Spleen (tissue), 11 donors: ENCODE measurements around the gene EMILIN1. TPM values are rescaled to one million over a fixed set of nuclear protein-coding genes. Genes with fewer than 3 reads are reported as not detected.

Experiments
- DNase-seq: peaks from one replicate; pipeline ENCODE4 v3.0.0-alpha.2; 2020
- H3K27ac ChIP-seq, 8 donors: fragments of 200-600 bp; sonication (generic) in 7 of 8; 1 replicate in 4 of 8; 2 replicates in 4 of 8; pipeline versions ENCODE4 v1.5.0 to v1.8.0; 2016 to 2021; ENCODE audit warnings: inconsistent platforms in 4 of 8, mild to moderate bottlenecking in 4 of 8, moderate library complexity in 1 of 8
- H3K27me3 ChIP-seq, 7 donors: fragments of 200-600 bp; sonication (generic) in 6 of 7; replicated peaks in 1 of 7; 1 replicate in 4 of 7; 2 replicates in 3 of 7; pipeline versions ENCODE4 v1.5.0 to v1.8.0; 2016 to 2021; ENCODE audit warnings: inconsistent platforms in 3 of 7, mild to moderate bottlenecking in 1 of 7
- H3K36me3 ChIP-seq, 6 donors: fragments of 200-600 bp; sonication (generic) in 5 of 6; 1 replicate in 4 of 6; 2 replicates in 2 of 6; pipeline versions ENCODE4 v1.5.0 to v1.8.0; 2016 to 2021; ENCODE audit warnings: inconsistent platforms in 2 of 6
- H3K4me1 ChIP-seq, 6 donors: fragments of 200-600 bp; sonication (generic) in 5 of 6; 1 replicate in 3 of 6; 2 replicates in 3 of 6; pipeline versions ENCODE4 v1.5.0 to v1.8.0; 2016 to 2021; ENCODE audit warnings: inconsistent platforms in 3 of 6
- H3K4me3 ChIP-seq, 8 donors: fragments of 200-600 bp; sonication (generic) in 7 of 8; 1 replicate in 4 of 8; 2 replicates in 4 of 8; pipeline versions ENCODE4 v1.5.0 to v1.8.0; 2016 to 2021; ENCODE audit warnings: inconsistent platforms in 4 of 8, mild to moderate bottlenecking in 4 of 8, moderate library complexity in 2 of 8
- H3K9me3 ChIP-seq, 8 donors: fragments of 200-600 bp; sonication (generic) in 7 of 8; 1 replicate in 4 of 8; 2 replicates in 4 of 8; pipeline versions ENCODE4 v1.5.0 to v1.8.0; 2016 to 2021; ENCODE audit warnings: inconsistent platforms in 4 of 8
- CTCF ChIP-seq, 11 experiments: fragments of 200-600 bp in 7 of 11; fragments of 450-650 bp in 4 of 11; sonication (generic) in 4 of 11; IDR thresholded peaks in 8 of 11; conservative IDR thresholded peaks in 3 of 11; 1 replicate in 7 of 11; 2 replicates in 4 of 11; pipeline versions ENCODE4 v1.4.0 to v1.8.0; 2016 to 2021; ENCODE audit warnings: antibody characterized with exemption in 11 of 11, inconsistent platforms in 4 of 11, mild to moderate bottlenecking in 1 of 11
- POLR2A ChIP-seq, 3 donors: fragments of 450-650 bp; IDR thresholded peaks; one replicate each; pipeline ENCODE4 v1.5.1; 2017; ENCODE audit warnings: antibody characterized with exemption in 3 of 3, mild to moderate bottlenecking in 1 of 3
- POLR2AphosphoS5 ChIP-seq, 3 donors: sonication (generic); formaldehyde crosslinking; IDR thresholded peaks; one replicate each; pipeline ENCODE4 v1.5.1; 2017; ENCODE audit warnings: antibody characterized with exemption in 3 of 3
- WGBS, 5 donors: extraction: QIAGEN DNeasy Blood & Tissue Kit in 3 of 5; methylation state at CpG; one replicate each; pipeline versions ENCODE4 v1.1.5 to v1.1.7; 2013 to 2018; 5-methylcytosine and 5-hydroxymethylcytosine counted together
- intact Hi-C: fragments of 100-400 bp; cut with DNase I; formaldehyde crosslinking; loops from one replicate; pipeline ENCODE4 v1.15.0; 2023; ENCODE audit warnings: low total_unique reads
- polyA plus RNA-seq, 3 donors: library from polyadenylated mRNA; stranded (reverse); fragments of 200-250 nt; gene quantifications; one replicate each; pipeline ENCODE4 v1.2.1, GENCODE V29; 2013
- total RNA-seq, 7 donors: library from RNA; depleted of rRNA in 3 of 7; stranded (reverse); fragments of >200 nt in 3 of 7; fragmentation: NEBNext Ultra II Directional in 4 of 7; extraction: Animal tissue kit (Norgen Biotek cat#: 25700) in 4 of 7; gene quantifications; one replicate each; pipeline versions ENCODE4 v1.1.0 to v1.2.1, GENCODE V29; 2016 to 2021
- donor health status: healthy with polysubstance abuse.
- donor health status: DM: no; HTN: no; CAD: no; lungs with moderate emphysema.
- donor health status: DM: no; HTN: no; CAD: no.
- donor health status: Bipolar disorder and iron deficiency.
- donor health status: healthy.
- donor health status: DM: no; HTN: no; CAD: no.
- donor health status: DM: yes; HTN: yes; CAD: no.

EMILIN1 gene
- total and polyA plus RNA-seq, 10 donors: 18.3 to 152 (median 105) TPM

- Histone ChIP-seq H3K36me3 (peaks cover 0 to 28% (median 20%) of the 10 kb centered on the region in 6 donors), H3K27ac (peak overlapping the region in 2 of 8 donors; percentile 90 to 96), H3K4me1 (peaks cover 9 to 35% (median 23%) of the 10 kb centered on the region in 6 donors), H3K9me3 (no peaks in the 10 kb centered on the region), H3K27me3 (no peaks in the 10 kb centered on the region), H3K4me3 (no peak overlapping the region)
- intact Hi-C loops: no loop called here
- DNase-seq: no peak
- TF ChIP-seq POLR2AphosphoS5 (IDR thresholded peaks at IDR 0.05) (no peak), CTCF (IDR thresholded peaks at IDR 0.05 in 8 of 11, conservative IDR thresholded peaks at IDR 0.05 in 3 of 11) (no peak), POLR2A (IDR thresholded peaks at IDR 0.05) (no peak)
- 63 to 75% (median 70%) methylated on average over 10 to 12 of the region's 12 CpGs for WGBS, 5 donors
Observed at GRCh38 chr2:27135478-27135955, 57.1 kb downstream of the EMILIN1 start.

Other genes starting within 250 kb of the EMILIN1 start
- under 1 TPM in 1 of 7 donors, not detected in 6; 0.07 TPM for gene DPYSL5, start 230.5 kb upstream of the EMILIN1 start, total RNA-seq
- under 1 TPM in 2 of 3 donors, not detected in 1; 0.02 TPM for gene DPYSL5, start 230.5 kb upstream of the EMILIN1 start, polyA plus RNA-seq
- 10 to 100 TPM in 6 of 7 donors, 1 to 10 TPM in 1; 10.0 to 17.9 (median 11.9) TPM for gene MAPRE3, start 108.0 kb upstream of the EMILIN1 start, total RNA-seq
- gene MAPRE3, start 108.0 kb upstream of the EMILIN1 start, polyA plus RNA-seq: 10 to 100 TPM in 1 of 3 donors, 1 to 10 TPM in 2; 5.2 to 14.0 (median 6.7) TPM
- 10 to 100 TPM; 56.1 to 93.1 (median 73.0) TPM for gene TMEM214, start 45.6 kb upstream of the EMILIN1 start, total RNA-seq
- gene TMEM214, start 45.6 kb upstream of the EMILIN1 start, polyA plus RNA-seq: 10 to 100 TPM; 22.3 to 48.9 (median 26.8) TPM
- 10 to 100 TPM; 11.6 to 18.6 (median 14.9) TPM for gene AGBL5, start 26.9 kb upstream of the EMILIN1 start, total RNA-seq
- 10 to 100 TPM in 1 of 3 donors, 1 to 10 TPM in 2; 7.1 to 10.5 (median 8.0) TPM for gene AGBL5, start 26.9 kb upstream of the EMILIN1 start, polyA plus RNA-seq
- 100 to 1,000 TPM; 197 to 292 (median 235) TPM for gene OST4, start 7.0 kb upstream of the EMILIN1 start, total RNA-seq
- 100 to 1,000 TPM; 418 to 556 (median 523) TPM for gene OST4, start 7.0 kb upstream of the EMILIN1 start, polyA plus RNA-seq
- gene KHK, start 8.2 kb downstream of the EMILIN1 start, total RNA-seq: 1 to 10 TPM; 3.3 to 8.3 (median 3.6) TPM
- gene KHK, start 8.2 kb downstream of the EMILIN1 start, polyA plus RNA-seq: 1 to 10 TPM; 3.3 to 6.4 (median 4.4) TPM
- under 1 TPM in 4 of 7 donors, not detected in 3; 0.27 to 0.82 (median 0.47) TPM for gene CGREF1, start 40.5 kb downstream of the EMILIN1 start, total RNA-seq
- under 1 TPM; 0.17 to 0.61 (median 0.42) TPM for gene CGREF1, start 40.5 kb downstream of the EMILIN1 start, polyA plus RNA-seq
- 1 to 10 TPM in 1 of 7 donors, under 1 TPM in 5, not detected in 1; 0.38 to 1.6 (median 0.58) TPM for gene ABHD1, start 45.2 kb downstream of the EMILIN1 start, total RNA-seq
- gene ABHD1, start 45.2 kb downstream of the EMILIN1 start, polyA plus RNA-seq: under 1 TPM; 0.42 to 0.80 (median 0.71) TPM
- gene PREB, start 56.0 kb downstream of the EMILIN1 start, total RNA-seq: 10 to 100 TPM; 43.9 to 75.0 (median 50.2) TPM
- gene PREB, start 56.0 kb downstream of the EMILIN1 start, polyA plus RNA-seq: 10 to 100 TPM; 42.8 to 56.0 (median 44.3) TPM
- gene PRR30, start 60.8 kb downstream of the EMILIN1 start, total RNA-seq: not detected
- gene PRR30, start 60.8 kb downstream of the EMILIN1 start, polyA plus RNA-seq: not detected
- 10 to 100 TPM in 1 of 7 donors, 1 to 10 TPM in 6; 1.8 to 14.8 (median 3.2) TPM for gene TCF23, start 70.4 kb downstream of the EMILIN1 start, total RNA-seq
- gene TCF23, start 70.4 kb downstream of the EMILIN1 start, polyA plus RNA-seq: under 1 TPM; 0.27 to 0.93 (median 0.30) TPM
- gene ATRAID, start 133.4 kb downstream of the EMILIN1 start, total RNA-seq: 100 to 1,000 TPM in 3 of 7 donors, 10 to 100 TPM in 4; 59.2 to 300 (median 92.8) TPM
- gene ATRAID, start 133.4 kb downstream of the EMILIN1 start, polyA plus RNA-seq: 100 to 1,000 TPM in 2 of 3 donors, 10 to 100 TPM in 1; 85.1 to 131 (median 116) TPM
- 10 to 100 TPM; 19.4 to 33.3 (median 23.2) TPM for gene SLC5A6, start 133.7 kb downstream of the EMILIN1 start, total RNA-seq
- gene SLC5A6, start 133.7 kb downstream of the EMILIN1 start, polyA plus RNA-seq: 10 to 100 TPM; 11.9 to 15.4 (median 15.3) TPM
- gene CAD, start 138.8 kb downstream of the EMILIN1 start, total RNA-seq: 10 to 100 TPM; 20.9 to 38.8 (median 30.3) TPM
- 10 to 100 TPM; 10.9 to 18.3 (median 14.2) TPM for gene CAD, start 138.8 kb downstream of the EMILIN1 start, polyA plus RNA-seq
- gene SLC30A3, start 184.4 kb downstream of the EMILIN1 start, total RNA-seq: under 1 TPM in 2 of 7 donors, not detected in 5; 0.32 to 0.34 TPM
- under 1 TPM; 0.05 to 0.16 (median 0.07) TPM for gene SLC30A3, start 184.4 kb downstream of the EMILIN1 start, polyA plus RNA-seq
- not detected for gene DNAJC5G, start 196.8 kb downstream of the EMILIN1 start, total RNA-seq
- not detected for gene DNAJC5G, start 196.8 kb downstream of the EMILIN1 start, polyA plus RNA-seq
- 1 to 10 TPM in 1 of 7 donors, under 1 TPM in 5, not detected in 1; 0.23 to 3.1 (median 0.48) TPM for gene TRIM54, start 203.8 kb downstream of the EMILIN1 start, total RNA-seq
- under 1 TPM; 0.22 to 0.77 (median 0.49) TPM for gene TRIM54, start 203.8 kb downstream of the EMILIN1 start, polyA plus RNA-seq
- 1 to 10 TPM; 1.9 to 3.9 (median 2.4) TPM for gene UCN, start 229.8 kb downstream of the EMILIN1 start, total RNA-seq
- gene UCN, start 229.8 kb downstream of the EMILIN1 start, polyA plus RNA-seq: 1 to 10 TPM; 2.5 to 4.4 (median 3.4) TPM
- gene MPV17, start 244.5 kb downstream of the EMILIN1 start, total RNA-seq: 100 to 1,000 TPM in 1 of 7 donors, 10 to 100 TPM in 6; 58.0 to 101 (median 73.9) TPM
- gene MPV17, start 244.5 kb downstream of the EMILIN1 start, polyA plus RNA-seq: 10 to 100 TPM; 78.8 to 83.1 (median 81.7) TPM